ENCODE measurements around the gene PCDHGA7. TPM values are rescaled to one million over a fixed set of nuclear protein-coding genes. Genes with fewer than 3 reads are reported as not detected.
"Not testable (repeated sequence)": the region's sequence is repeated elsewhere in the genome, so short reads cannot be mapped to it uniquely, and the experiment has no call there.

The PCDHGA7 gene
- total RNA-seq (2014; rRNA removed): 0.57 and 0.77 TPM in 2 replicates
- 0.18 TPM for polyA plus RNA-seq (2012)

- DNase-seq (ENCODE audit: low read depth): no peak
Observed at GRCh38 chr5:141382469-141383294, at the start of gene PCDHGA7. PCDHGA7 (plus strand) TSS chr5:141382742; CDS start chr5:141382900, 158 bp downstream.

- peak; percentile 25 for DNase-seq (ENCODE audit: low read depth)
Observed at GRCh38 chr5:141338538-141339306, 43.8 kb upstream of the PCDHGA7 start, which contains the start of gene PCDHGA2. PCDHGA2 (plus strand) TSS chr5:141338760.

GRCh38 chr5:141340781-141341354, 41.7 kb upstream of the PCDHGA7 start:
- DNase-seq (ENCODE audit: low read depth): not testable (repeated sequence)

GRCh38 chr5:141342773-141343172, 39.8 kb upstream of the PCDHGA7 start:
- no peak for DNase-seq (ENCODE audit: low read depth)

- DNase-seq (ENCODE audit: low read depth): no peak
Observed at GRCh38 chr5:141343242-141343952, 39.1 kb upstream of the PCDHGA7 start, which contains the start of gene PCDHGA3. PCDHGA3 (plus strand) TSS chr5:141343829; CDS start chr5:141344034, 205 bp downstream.

GRCh38 chr5:141343953-141344463, 38.5 kb upstream of the PCDHGA7 start:
- DNase-seq (ENCODE audit: low read depth): no peak

- no peak for DNase-seq (ENCODE audit: low read depth)
Observed at GRCh38 chr5:141345327-141345726, 37.2 kb upstream of the PCDHGA7 start.

GRCh38 chr5:141346017-141346416, 36.5 kb upstream of the PCDHGA7 start:
- not testable (repeated sequence) for DNase-seq (ENCODE audit: low read depth)

- peak; percentile 74 for DNase-seq (ENCODE audit: low read depth)
Observed at GRCh38 chr5:141349917-141350619, 32.5 kb upstream of the PCDHGA7 start, which contains the start of gene PCDHGB1. PCDHGB1 (plus strand) TSS chr5:141350099; CDS start chr5:141350261, 162 bp downstream.

- DNase-seq (ENCODE audit: low read depth): no peak
Observed at GRCh38 chr5:141351591-141351990, 31.0 kb upstream of the PCDHGA7 start.

GRCh38 chr5:141354900-141355469, 27.6 kb upstream of the PCDHGA7 start, which contains the start of gene PCDHGA4:
PCDHGA4 (plus strand) TSS chr5:141355021; CDS start chr5:141355108, 87 bp downstream.
- peak; percentile 12 for DNase-seq (ENCODE audit: low read depth)

GRCh38 chr5:141355641-141356040, 26.9 kb upstream of the PCDHGA7 start:
- no peak for DNase-seq (ENCODE audit: low read depth)

- no peak for DNase-seq (ENCODE audit: low read depth)
Observed at GRCh38 chr5:141356133-141356532, 26.4 kb upstream of the PCDHGA7 start.

- no peak for DNase-seq (ENCODE audit: low read depth)
Observed at GRCh38 chr5:141356950-141357349, 25.6 kb upstream of the PCDHGA7 start.

GRCh38 chr5:141359790-141360426, 22.6 kb upstream of the PCDHGA7 start, which contains the start of gene PCDHGB2:
PCDHGB2 (plus strand) TSS chr5:141359994; CDS start chr5:141360136, 142 bp downstream.
- DNase-seq (ENCODE audit: low read depth): peak; percentile 73

- DNase-seq (ENCODE audit: low read depth): no peak
Observed at GRCh38 chr5:141360685-141361084, 21.9 kb upstream of the PCDHGA7 start.

GRCh38 chr5:141362719-141363118, 19.8 kb upstream of the PCDHGA7 start:
- DNase-seq (ENCODE audit: low read depth): no peak

- no peak for DNase-seq (ENCODE audit: low read depth)
Observed at GRCh38 chr5:141363952-141364660, 18.4 kb upstream of the PCDHGA7 start, which contains the start of gene PCDHGA5. PCDHGA5 (plus strand) TSS chr5:141364162; CDS start chr5:141364331, 169 bp downstream.

Measured in LHCN-M2 (cell line).